Loucy (cell line): ENCODE measurements around the gene ANKRD36C.
"Not testable (repeated sequence)": the region's sequence is repeated elsewhere in the genome, so short reads cannot be mapped to it uniquely, and the experiment has no call there.

Experiments
- H2AFZ ChIP-seq: fragments of 200-600 bp; sonication (generic); 2 replicates; pipeline ENCODE4 v1.6.0; 2016; ENCODE audit warnings: antibody characterized with exemption, mild to moderate bottlenecking, low read length, moderate library complexity
- H3F3A ChIP-seq: fragments of 200-600 bp; 2 replicates; pipeline ENCODE4 v1.6.0; 2016; ENCODE audit warnings: antibody characterized with exemption, low read depth, mild to moderate bottlenecking
- H3K27me3 ChIP-seq: fragments of 200-600 bp; sonication (generic); 2 replicates; pipeline ENCODE4 v1.6.1; 2014; ENCODE audit warnings: low read length, mild to moderate bottlenecking; ENCODE audit not compliant: insufficient read depth, poor library complexity, severe bottlenecking
- H3K36me3 ChIP-seq: fragments of 200-600 bp; sonication (generic); 2 replicates; pipeline ENCODE4 v1.6.1; 2016; ENCODE audit warnings: low read length; ENCODE audit not compliant: insufficient read depth
- H3K4me1 ChIP-seq: fragments of 200-600 bp; sonication (generic); 2 replicates; pipeline ENCODE4 v1.5.1; 2014; ENCODE audit warnings: low read length, mild to moderate bottlenecking; ENCODE audit not compliant: insufficient read depth, poor library complexity, severe bottlenecking
- H3K4me2 ChIP-seq: fragments of 200-600 bp; sonication (generic); 2 replicates; pipeline ENCODE4 v1.6.0; 2014; ENCODE audit warnings: antibody characterized with exemption, low read length, low read depth, mild to moderate bottlenecking; ENCODE audit not compliant: poor library complexity, severe bottlenecking
- H3K4me3 ChIP-seq: fragments of 200-600 bp; sonication (generic); 2 replicates; pipeline ENCODE4 v1.5.1; 2014; ENCODE audit warnings: low read length, mild to moderate bottlenecking, mixed read lengths; ENCODE audit not compliant: poor library complexity, severe bottlenecking
- H3K79me2 ChIP-seq: fragments of 200-600 bp; sonication (generic); 2 replicates; pipeline ENCODE4 v1.6.1; 2014; ENCODE audit warnings: low read length; ENCODE audit not compliant: insufficient read depth
- H3K9ac ChIP-seq: fragments of 200-600 bp; sonication (generic); 2 replicates; pipeline ENCODE4 v1.6.0; 2014; ENCODE audit warnings: mild to moderate bottlenecking, low read depth, low read length, moderate library complexity; ENCODE audit not compliant: poor library complexity, severe bottlenecking
- H3K9me2 ChIP-seq: fragments of 200-600 bp; sonication (generic); replicated peaks from 2 replicates; pipeline ENCODE4 v1.6.1; 2016; ENCODE audit warnings: low read depth, low read length, mixed read lengths
- H3K9me3 ChIP-seq: fragments of 200-600 bp; sonication (generic); 2 replicates; pipeline ENCODE4 v1.6.1; 2014; ENCODE audit warnings: mild to moderate bottlenecking, antibody characterized with exemption, low read length, low read depth; ENCODE audit not compliant: insufficient read depth
- H4K20me1 ChIP-seq: fragments of 200-600 bp; sonication (generic); 2 replicates; pipeline ENCODE4 v1.6.0; 2014; ENCODE audit warnings: antibody characterized with exemption, low read length, mild to moderate bottlenecking; ENCODE audit not compliant: insufficient read depth, poor library complexity, severe bottlenecking
- CTCF ChIP-seq: fragments of 200-600 bp; sonication (generic); conservative IDR thresholded peaks from 2 replicates; pipeline ENCODE4 v1.5.1; 2014; ENCODE audit warnings: mild to moderate bottlenecking, antibody characterized with exemption, low read length

Gene ANKRD36C

GRCh38 chr2:96006248-96006647 lies 14.6 kb upstream of the ANKRD36C start:
- not testable (repeated sequence) for H3K4me3 ChIP-seq, H3K9me2 ChIP-seq, H3K4me2 ChIP-seq, H3K9ac ChIP-seq, H3K9me3 ChIP-seq, H3K36me3 ChIP-seq, H4K20me1 ChIP-seq, H3F3A ChIP-seq, H3K79me2 ChIP-seq, H3K27me3 ChIP-seq, H2AFZ ChIP-seq, H3K4me1 ChIP-seq

GRCh38 chr2:95992520-95993272 lies 1.1 kb upstream of the ANKRD36C start:
- peak overlapping the region; percentile 71 for H3K4me2 ChIP-seq
- not testable (repeated sequence) for H3F3A ChIP-seq, H3K36me3 ChIP-seq, H4K20me1 ChIP-seq, H3K27me3 ChIP-seq, H3K9me2 ChIP-seq, H3K4me1 ChIP-seq, H3K9me3 ChIP-seq
- peak overlapping the region; percentile 94 for H3K4me3 ChIP-seq
- peak; percentile 78 for TF ChIP-seq CTCF
- H3K9ac ChIP-seq, result peak overlapping the region; percentile 80
- peak overlapping the region; percentile 98 for H2AFZ ChIP-seq
- H3K79me2 ChIP-seq, result peaks cover 11% of the 10 kb centered on the region

GRCh38 chr2:95992102-95992501 lies 478 bp upstream of the ANKRD36C start:
- H3K4me1 ChIP-seq, H4K20me1 ChIP-seq, H3F3A ChIP-seq, H3K9me3 ChIP-seq, H3K36me3 ChIP-seq, H3K27me3 ChIP-seq, H3K9me2 ChIP-seq: not testable (repeated sequence)
- peak overlapping the region; percentile 71 for H3K4me2 ChIP-seq
- peak overlapping the region; percentile 98; the same call in 1 of the 2 replicates for H2AFZ ChIP-seq
- peak overlapping the region; percentile 93 for H3K9ac ChIP-seq
- H3K4me3 ChIP-seq, result peak overlapping the region; percentile 94
- H3K79me2 ChIP-seq, result peaks cover 11% of the 10 kb centered on the region

- H3F3A ChIP-seq, H2AFZ ChIP-seq, H3K27me3 ChIP-seq, H3K9me2 ChIP-seq, H4K20me1 ChIP-seq, H3K4me1 ChIP-seq, H3K9me3 ChIP-seq, H3K36me3 ChIP-seq: not testable (repeated sequence)
- Histone ChIP-seq H3K4me3 (peak overlapping the region; percentile 64), H3K4me2 (peak overlapping the region; percentile 60), H3K79me2 (peaks cover 11% of the 10 kb centered on the region), H3K9ac (peak overlapping the region; percentile 93)
These were observed 740 bp downstream of the ANKRD36C start for GRCh38 chr2:95990884-95991283.

GRCh38 chr2:95951662-95952061 lies 40.0 kb downstream of the ANKRD36C start:
- not testable (repeated sequence) for H3K36me3 ChIP-seq, H2AFZ ChIP-seq, H3K9me3 ChIP-seq, H3K9me2 ChIP-seq, H3K27me3 ChIP-seq, H3K4me2 ChIP-seq, H3F3A ChIP-seq, H3K4me3 ChIP-seq, H3K79me2 ChIP-seq, H4K20me1 ChIP-seq, H3K9ac ChIP-seq, H3K4me1 ChIP-seq

- H3F3A ChIP-seq, H2AFZ ChIP-seq, H3K4me2 ChIP-seq, H4K20me1 ChIP-seq, H3K36me3 ChIP-seq, H3K27me3 ChIP-seq, H3K9me3 ChIP-seq, H3K9ac ChIP-seq, H3K4me1 ChIP-seq, H3K4me3 ChIP-seq, H3K9me2 ChIP-seq, H3K79me2 ChIP-seq: not testable (repeated sequence)
These were observed 43.6 kb downstream of the ANKRD36C start for GRCh38 chr2:95948039-95948438.

- H4K20me1 ChIP-seq, result not testable (repeated sequence)
These were observed 51.7 kb downstream of the ANKRD36C start for GRCh38 chr2:95939947-95940346.

More at GRCh38 chr2:95939947-95940346, 51.7 kb downstream of the ANKRD36C start:
- H3K4me3 ChIP-seq, H3K27me3 ChIP-seq, H3K36me3 ChIP-seq, H3K4me2 ChIP-seq, H3K4me1 ChIP-seq, H3K9me3 ChIP-seq, H3K79me2 ChIP-seq, H3K9ac ChIP-seq, H3F3A ChIP-seq, H3K9me2 ChIP-seq, H2AFZ ChIP-seq: not testable (repeated sequence)
